RWPE1 (cell line): Measurements from ENCODE around the gene ZNF616.
"Not testable (repeated sequence)": the region's sequence is repeated elsewhere in the genome, so short reads cannot be mapped to it uniquely, and the experiment has no call there.

Experiments used
- CTCF ChIA-PET: fragments of 350-600 bp; sonication (Branson Sonifier 250); formaldehyde crosslinking; extraction: SDS; loops from one replicate; lab custom pipeline; 2021; lab: Yijun Ruan, JAX
- POLR2A ChIA-PET: fragments of 400-600 bp; formaldehyde crosslinking; extraction: SDS; loops from one replicate; lab custom pipeline; 2020; ENCODE audit warnings: antibody characterized with exemption; ENCODE audit not compliant: low non-redundant PET; lab: Yijun Ruan, JAX
- DNase-seq: peaks from one replicate; pipeline ENCODE4 v3.0.0; 2012; ENCODE audit warnings: low spot score
- H3K27ac ChIP-seq: fragments of 450-650 bp; 2 replicates; pipeline ENCODE4 v1.5.1; 2017
- CTCF ChIP-seq: fragments of 450-650 bp; conservative IDR thresholded peaks from 2 replicates; pipeline ENCODE4 v1.5.1; 2017; ENCODE audit warnings: low read depth, mild to moderate bottlenecking

ZNF616 gene

GRCh38 chr19:52114691-52115090 is 25.0 kb downstream of the ZNF616 start:
- no peak overlapping the region for H3K27ac ChIP-seq
- no peak for TF ChIP-seq CTCF
- no peak for DNase-seq
- CTCF ChIA-PET = no interaction called here
- POLR2A ChIA-PET = no interaction called here

- POLR2A ChIA-PET = no interaction called here
Measured at GRCh38 chr19:52112624-52113023, 27.1 kb downstream of the ZNF616 start.

GRCh38 chr19:52110780-52111179 is 29.0 kb downstream of the ZNF616 start:
- CTCF ChIA-PET = no interaction called here

More at GRCh38 chr19:52112624-52113023, 27.1 kb downstream of the ZNF616 start:
- CTCF ChIA-PET = interaction anchor here (1.2 kb wide), 1 partner anchor 13 kb away, joined by 4 read pairs; no protein-coding TSS in a partner anchor
- no peak for TF ChIP-seq CTCF
- no peak overlapping the region for H3K27ac ChIP-seq
- no peak for DNase-seq

GRCh38 chr19:52102782-52103181 is 37.0 kb downstream of the ZNF616 start:
- ChIA-PET CTCF (interaction anchor here (0.6 kb wide), 1 partner anchor 36 kb away, joined by 3 read pairs; no protein-coding TSS in a partner anchor), POLR2A (no interaction called here)
- no peak for DNase-seq
- no peak for TF ChIP-seq CTCF
- no peak overlapping the region for H3K27ac ChIP-seq

More at GRCh38 chr19:52110780-52111179, 29.0 kb downstream of the ZNF616 start:
- H3K27ac ChIP-seq = no peak overlapping the region
- no peak for TF ChIP-seq CTCF
- POLR2A ChIA-PET = interaction anchor here (0.6 kb wide), 1 partner anchor 69 kb away, joined by 3 read pairs; no protein-coding TSS in a partner anchor
- no peak for DNase-seq

GRCh38 chr19:52101866-52102562 is 37.7 kb downstream of the ZNF616 start:
- TF ChIP-seq CTCF = no peak
- no peak overlapping the region for H3K27ac ChIP-seq
- no peak for DNase-seq
- ChIA-PET CTCF (interaction anchor here (0.6 kb wide), 2 partner anchors 37 to 710 kb away, joined by 3 to 5 read pairs; no protein-coding TSS in a partner anchor), POLR2A (no interaction called here)

- ChIA-PET CTCF (no interaction called here), POLR2A (no interaction called here)
- H3K27ac ChIP-seq = no peak overlapping the region
- no peak for DNase-seq
- TF ChIP-seq CTCF = no peak
Measured at GRCh38 chr19:52099497-52100138, 40.1 kb downstream of the ZNF616 start.

- CTCF ChIA-PET, DNase-seq, POLR2A ChIA-PET: not testable (repeated sequence)
- peak overlapping the region; percentile 16; the same call in 1 of the 2 replicates for H3K27ac ChIP-seq
Measured at GRCh38 chr19:52096416-52096815, 43.3 kb downstream of the ZNF616 start.
